Stomach (tissue), 9 donors: ENCODE results near the gene STAT6. TPM values are rescaled to one million over a fixed set of nuclear protein-coding genes. Genes with fewer than 3 reads are reported as not detected.
"Not testable (repeated sequence)": the region's sequence is repeated elsewhere in the genome, so short reads cannot be mapped to it uniquely, and the experiment has no call there.

Experiments
- DNase-seq, 2 donors: peaks; one replicate each; pipeline versions ENCODE4 v3.0.0 to v3.0.0-alpha.2; 2013 to 2019
- H3K27ac ChIP-seq, 5 donors: fragments of 200-600 bp in 4 of 5; sonication (generic) in 4 of 5; one replicate each; pipeline ENCODE4 v1.5.1; 2013 to 2019; ENCODE audit warnings: mild to moderate bottlenecking in 1 of 5, moderate library complexity in 1 of 5
- H3K27me3 ChIP-seq, 3 donors: fragments of 200-600 bp; sonication (generic); one replicate each; pipeline ENCODE4 v1.5.1; 2017 to 2019; ENCODE audit warnings: mixed run types in 1 of 3
- H3K36me3 ChIP-seq, 4 donors: fragments of 200-600 bp; sonication (generic); 1 replicate in 3 of 4; 2 replicates in 1 of 4; pipeline ENCODE4 v1.5.1; 2016 to 2019
- H3K4me1 ChIP-seq, 4 donors: fragments of 200-600 bp; sonication (generic); one replicate each; pipeline ENCODE4 v1.5.1; 2016 to 2019
- H3K4me3 ChIP-seq, 4 donors: fragments of 200-600 bp; sonication (generic) in 3 of 4; one replicate each; pipeline ENCODE4 v1.5.1; 2016 to 2019; ENCODE audit warnings: mild to moderate bottlenecking in 1 of 4
- H3K9me3 ChIP-seq, 4 donors: fragments of 200-600 bp; sonication (generic); one replicate each; pipeline ENCODE4 v1.5.1; 2016 to 2019
- EP300 ChIP-seq: sonication (generic); formaldehyde crosslinking; IDR thresholded peaks from one replicate; pipeline ENCODE4 v1.6.1; 2017; ENCODE audit warnings: antibody characterized with exemption
- POLR2A ChIP-seq, 4 donors: fragments of 450-650 bp; IDR thresholded peaks; one replicate each; pipeline ENCODE4 v1.6.1; 2016; ENCODE audit warnings: antibody characterized with exemption in 4 of 4, control low read depth in 2 of 4, mild to moderate bottlenecking in 1 of 4, moderate library complexity in 1 of 4
- POLR2AphosphoS5 ChIP-seq, 3 donors: sonication (generic); formaldehyde crosslinking; IDR thresholded peaks; one replicate each; pipeline ENCODE4 v1.6.1; 2016; ENCODE audit warnings: antibody characterized with exemption in 3 of 3
- WGBS, 5 donors: extraction: QIAGEN DNeasy Blood & Tissue Kit in 3 of 5; methylation state at CpG; one replicate each; pipeline versions ENCODE4 v1.1.5 to v1.1.7; 2013 to 2018; 5-methylcytosine and 5-hydroxymethylcytosine counted together
- intact Hi-C: fragments of 100-400 bp; cut with DNase I; formaldehyde crosslinking; loops from one replicate; pipeline ENCODE4 v1.15.1; 2023; ENCODE audit warnings: low total_unique reads
- polyA plus RNA-seq, 3 donors: library from polyadenylated mRNA; stranded (reverse); fragments of 200-250 nt; gene quantifications; one replicate each; pipeline ENCODE4 v1.2.3, GENCODE V29; 2013
- total RNA-seq, 5 donors: library from RNA; depleted of rRNA; stranded (reverse); fragments of >200 nt; gene quantifications; one replicate each; pipeline versions ENCODE4 v1.1.0 to v1.2.3, GENCODE V29; 2014 to 2016
- TF ChIP-seq, protein P1 (sequence below), 7 experiments: fragments of 450-650 bp in 4 of 7; fragments of 200-600 bp in 3 of 7; sonication (generic) in 3 of 7; IDR thresholded peaks; one replicate each; pipeline ENCODE4 v1.5.1; 2016 to 2019; ENCODE audit warnings: antibody characterized with exemption in 7 of 7, control low read depth in 2 of 7, mild to moderate bottlenecking in 1 of 7
- donor health status: healthy with polysubstance abuse.
- donor health status: Bipolar disorder and iron deficiency.
- donor health status: healthy.

The STAT6 gene
- total and polyA plus RNA-seq, 8 donors, result 81.9 to 477 (median 178) TPM

DNA sequence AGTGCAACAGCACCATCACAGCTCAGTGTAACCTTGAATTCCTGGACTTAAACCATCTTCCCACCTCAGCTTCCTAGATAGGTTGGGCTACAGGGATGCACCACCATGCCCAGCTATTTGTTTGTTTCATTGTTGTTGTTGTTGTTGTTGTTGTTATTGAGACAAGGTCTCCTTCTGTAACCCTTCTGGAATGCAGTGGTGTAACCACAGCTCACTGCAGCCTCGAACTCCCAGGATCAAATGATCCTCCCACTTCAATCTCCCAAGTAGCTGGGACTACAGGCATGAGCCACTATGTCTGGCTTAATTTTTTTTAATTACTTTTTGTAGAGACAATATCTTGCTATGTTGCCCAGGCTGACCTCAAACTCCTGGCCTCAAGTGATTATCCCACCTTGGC lies 31.3 kb downstream of the STAT6 start:
- no peaks in the 10 kb centered on the region for H3K36me3 ChIP-seq
- H3K9me3 ChIP-seq, result no peaks in the 10 kb centered on the region
- H3K4me3 ChIP-seq, result no peak overlapping the region
- H3K4me1 ChIP-seq, result peaks cover 12 to 30% (median 19%) of the 10 kb centered on the region in 4 donors
- DNase-seq, result no peak
- no peak for TF ChIP-seq POLR2A (IDR thresholded peaks at IDR 0.05)
- no peak for TF ChIP-seq EP300
- TF ChIP-seq POLR2AphosphoS5 (IDR thresholded peaks at IDR 0.05), result no peak
- TF ChIP-seq, protein P1, sequence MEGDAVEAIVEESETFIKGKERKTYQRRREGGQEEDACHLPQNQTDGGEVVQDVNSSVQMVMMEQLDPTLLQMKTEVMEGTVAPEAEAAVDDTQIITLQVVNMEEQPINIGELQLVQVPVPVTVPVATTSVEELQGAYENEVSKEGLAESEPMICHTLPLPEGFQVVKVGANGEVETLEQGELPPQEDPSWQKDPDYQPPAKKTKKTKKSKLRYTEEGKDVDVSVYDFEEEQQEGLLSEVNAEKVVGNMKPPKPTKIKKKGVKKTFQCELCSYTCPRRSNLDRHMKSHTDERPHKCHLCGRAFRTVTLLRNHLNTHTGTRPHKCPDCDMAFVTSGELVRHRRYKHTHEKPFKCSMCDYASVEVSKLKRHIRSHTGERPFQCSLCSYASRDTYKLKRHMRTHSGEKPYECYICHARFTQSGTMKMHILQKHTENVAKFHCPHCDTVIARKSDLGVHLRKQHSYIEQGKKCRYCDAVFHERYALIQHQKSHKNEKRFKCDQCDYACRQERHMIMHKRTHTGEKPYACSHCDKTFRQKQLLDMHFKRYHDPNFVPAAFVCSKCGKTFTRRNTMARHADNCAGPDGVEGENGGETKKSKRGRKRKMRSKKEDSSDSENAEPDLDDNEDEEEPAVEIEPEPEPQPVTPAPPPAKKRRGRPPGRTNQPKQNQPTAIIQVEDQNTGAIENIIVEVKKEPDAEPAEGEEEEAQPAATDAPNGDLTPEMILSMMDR (IDR thresholded peaks at IDR 0.05), result no peak
- intact Hi-C loops, result no loop called here
- whole genome bisulfite sequencing, 5 donors, result 75 to 100% (median 80%) methylated on average over 1 of the region's 1 CpG
- peak overlapping the region; percentile 42 to 87 (median 84) for H3K27ac ChIP-seq
- no peaks in the 10 kb centered on the region for H3K27me3 ChIP-seq

DNA sequence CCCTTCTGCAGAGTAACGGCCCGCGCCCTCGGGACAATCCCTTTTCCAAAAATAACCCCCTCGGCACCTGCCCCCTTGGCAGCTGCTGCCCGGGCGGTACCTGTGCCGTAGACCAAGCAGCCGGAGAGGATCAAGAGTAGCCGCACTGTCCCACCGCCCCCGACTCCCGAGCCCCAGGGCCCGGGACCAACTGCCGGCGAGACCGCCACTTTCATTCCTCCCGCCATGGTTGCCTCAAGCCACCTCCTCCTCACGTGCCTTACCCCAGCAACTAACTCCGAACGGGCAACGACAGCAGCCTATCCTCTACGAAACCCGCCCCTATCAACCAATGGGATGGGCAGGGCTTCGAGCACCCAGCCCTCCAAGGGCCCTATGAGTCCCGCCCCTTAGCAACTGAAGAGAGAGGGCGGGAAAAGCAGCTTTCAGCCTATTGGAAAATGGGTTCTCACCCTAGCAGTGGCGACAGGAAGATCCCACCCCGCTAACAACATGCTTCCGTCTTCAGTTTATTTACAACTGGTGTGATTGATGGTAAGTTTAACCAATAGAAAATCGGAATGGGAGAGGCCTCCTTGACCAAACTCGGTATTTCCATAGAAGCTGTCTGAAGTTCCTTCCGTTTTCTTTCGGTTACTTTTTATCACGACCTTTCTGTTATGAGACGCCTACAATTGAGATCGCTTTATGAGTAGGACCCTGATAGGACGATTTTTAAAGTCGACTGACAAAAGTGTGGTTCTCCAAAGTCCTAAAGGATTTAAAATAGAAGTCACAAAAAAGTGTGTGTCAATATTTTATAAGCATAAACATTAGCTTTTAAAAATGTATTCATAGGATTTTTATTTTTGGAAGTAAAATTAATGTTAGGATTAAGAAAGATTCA lies 32.4 kb downstream of the STAT6 start, which contains the start of gene NEMP1:
Gene NEMP1, minus strand, starts transcription at position 273 of the 886 bp plus-strand sequence. Its CDS starts 46 bp downstream, at position 227.
- H3K4me1 ChIP-seq, result peaks cover 12 to 31% (median 19%) of the 10 kb centered on the region in 4 donors
- no peaks in the 10 kb centered on the region for H3K9me3 ChIP-seq
- TF ChIP-seq EP300, result no peak
- TF ChIP-seq POLR2AphosphoS5 (IDR thresholded peaks at IDR 0.05), result peak in 2 of 3 donors; percentile 2 to 90
- TF ChIP-seq POLR2A (IDR thresholded peaks at IDR 0.05), result no peak
- 0 to 1% (median 0%) methylated on average over 20 to 39 of the region's 39 CpGs for WGBS, 5 donors
- H3K36me3 ChIP-seq, result no peaks in the 10 kb centered on the region
- H3K4me3 ChIP-seq, result peak within 1 kb of the TSS; percentile 55 to 95 (median 77)
- intact Hi-C loops, result no loop called here
- no peaks in the 10 kb centered on the region for H3K27me3 ChIP-seq
- peak within 1 kb of the TSS; percentile 34 to 87 (median 85) for H3K27ac ChIP-seq
- peak; percentile 96 to 100 for DNase-seq

DNA sequence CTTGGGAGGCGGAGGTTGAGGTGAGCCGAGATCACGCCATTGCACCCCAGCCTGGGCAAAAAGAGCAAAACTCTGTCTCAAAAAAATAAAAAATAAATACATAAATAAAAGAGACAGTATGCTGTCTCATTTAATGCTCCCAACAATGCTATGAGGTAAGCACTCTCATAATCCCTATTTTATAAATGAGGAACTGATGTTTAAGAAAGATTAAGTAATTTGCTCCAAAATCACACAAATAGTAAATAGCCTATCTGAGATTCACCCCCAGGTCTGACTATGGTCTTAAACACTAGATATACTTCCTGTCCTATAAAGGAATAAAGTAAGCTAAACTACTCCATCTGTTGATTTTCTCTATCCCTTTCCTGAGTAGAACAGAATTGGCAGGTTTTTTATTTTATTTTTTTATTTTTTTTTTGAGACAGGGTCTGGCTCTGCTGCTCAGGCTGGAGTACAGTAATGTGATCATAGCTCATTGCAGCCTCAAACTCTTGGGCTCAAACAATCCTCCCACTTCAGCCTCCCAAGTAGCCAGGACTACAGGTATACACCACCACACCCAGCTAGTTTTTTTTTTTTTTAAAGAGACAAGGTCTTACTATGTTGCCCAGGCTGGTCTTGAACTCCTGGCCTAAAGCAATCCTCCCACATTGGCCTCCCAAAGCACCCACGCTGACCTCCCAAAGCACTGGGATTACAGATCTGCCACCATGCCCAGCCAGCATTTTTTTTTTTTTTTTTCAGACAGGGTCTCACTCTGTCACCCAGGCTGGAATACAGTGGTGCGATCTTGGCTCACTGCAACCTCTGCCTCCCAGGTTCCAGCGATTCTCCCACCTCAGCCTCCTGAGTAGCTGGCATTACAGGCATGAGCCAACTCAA lies 37.4 kb downstream of the STAT6 start:
- H3K27me3 ChIP-seq, H3K9me3 ChIP-seq, DNase-seq, H3K4me3 ChIP-seq, intact Hi-C loops: not testable (repeated sequence)
- Histone ChIP-seq H3K36me3 (peaks cover 0 to 26% (median 21%) of the 10 kb centered on the region in 4 donors), H3K27ac (peak overlapping the region in 2 of 5 donors; percentile 55 to 68), H3K4me1 (peaks cover 11 to 41% (median 24%) of the 10 kb centered on the region in 4 donors)
- 89 to 100% (median 96%) methylated on average over 6 of the region's 6 CpGs for WGBS, 5 donors

DNA sequence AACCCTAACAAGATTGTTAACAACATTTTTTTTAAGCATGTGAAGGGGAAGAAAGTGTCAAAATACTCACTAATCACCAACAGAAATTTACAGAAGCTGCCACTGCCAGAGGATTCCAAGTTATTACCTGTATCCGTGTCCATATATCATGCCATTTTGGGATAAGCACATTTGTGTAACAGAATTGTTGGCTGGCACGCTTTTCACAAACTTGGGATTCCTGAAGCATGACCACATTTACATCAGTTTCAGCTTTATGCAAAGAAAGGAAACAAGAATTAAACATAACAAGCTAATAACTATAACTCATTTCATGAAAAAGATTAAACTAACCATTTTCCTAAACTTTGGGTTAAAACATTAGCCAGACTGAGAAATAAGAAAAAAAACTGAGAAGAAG lies 38.5 kb downstream of the STAT6 start:
- Histone ChIP-seq H3K4me3 (no peak overlapping the region), H3K9me3 (no peaks in the 10 kb centered on the region), H3K4me1 (peaks cover 3 to 35% (median 18%) of the 10 kb centered on the region in 4 donors), H3K36me3 (peaks cover 0 to 35% (median 28%) of the 10 kb centered on the region in 4 donors), H3K27me3 (no peaks in the 10 kb centered on the region), H3K27ac (peak overlapping the region in 2 of 5 donors; percentile 17 to 68)
- TF ChIP-seq, protein P1 (IDR thresholded peaks at IDR 0.05), result no peak
- no peak for TF ChIP-seq EP300
- TF ChIP-seq POLR2AphosphoS5 (IDR thresholded peaks at IDR 0.05), result no peak
- no peak for TF ChIP-seq POLR2A (IDR thresholded peaks at IDR 0.05)
- WGBS, 5 donors, result 63 to 89% (median 80%) methylated on average over 2 of the region's 2 CpGs
- intact Hi-C loops, result no loop called here
- DNase-seq, result no peak

DNA sequence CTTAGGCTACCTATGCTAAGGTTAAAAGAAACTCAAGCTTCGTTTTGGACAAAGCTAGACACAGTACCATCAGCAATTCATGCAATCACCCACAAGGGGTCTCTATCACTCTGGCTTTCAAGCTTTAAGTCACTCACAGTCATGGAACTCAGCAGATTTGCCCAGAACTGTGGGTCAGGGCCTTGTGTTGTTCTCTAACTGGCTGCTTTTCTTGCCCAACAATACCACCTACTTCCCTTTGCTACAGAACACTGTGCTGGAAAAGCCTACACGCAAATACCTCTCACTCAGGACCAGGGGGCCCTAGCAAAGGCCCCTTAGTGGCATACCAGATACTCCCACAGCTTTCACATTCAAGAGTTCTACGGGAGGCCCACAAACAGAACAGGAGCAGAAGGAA lies 41.6 kb downstream of the STAT6 start:
- Histone ChIP-seq H3K36me3 (peaks cover 0 to 39% (median 34%) of the 10 kb centered on the region in 4 donors), H3K27ac (peak overlapping the region; percentile 16 to 79 (median 77)), H3K4me1 (peaks cover 0 to 34% (median 17%) of the 10 kb centered on the region in 4 donors), H3K9me3 (no peaks in the 10 kb centered on the region), H3K27me3 (no peaks in the 10 kb centered on the region), H3K4me3 (no peak overlapping the region)
- intact Hi-C loops, result loop anchor here (5.0 kb wide), 1 partner anchor 43 kb away; the partner anchor contains the start of gene STAT6
- 20 to 38% (median 27%) methylated on average over 3 of the region's 3 CpGs for WGBS, 5 donors
- TF ChIP-seq, protein P1 (IDR thresholded peaks at IDR 0.05), result peak in 5 of 7 experiments; percentile 76 to 96 (median 86)
- peak in 2 of 3 donors; percentile 40 to 81 for TF ChIP-seq POLR2AphosphoS5 (IDR thresholded peaks at IDR 0.05)
- no peak for TF ChIP-seq POLR2A (IDR thresholded peaks at IDR 0.05)
- no peak for TF ChIP-seq EP300
- peak; percentile 60 to 93 for DNase-seq
